Right lobe of liver (tissue), 4 donors: ENCODE data around the gene TMEM63C.

Experiments
- CTCF ChIP-seq, 4 donors: fragments of 200-600 bp in 3 of 4; fragments of 450-650 bp in 1 of 4; IDR thresholded peaks; one replicate each; pipeline versions ENCODE4 v1.5.1 to v1.8.0; 2016 to 2022; ENCODE audit warnings: antibody characterized with exemption in 4 of 4, mild to moderate bottlenecking in 2 of 4
- POLR2A ChIP-seq: fragments of 450-650 bp; IDR thresholded peaks from one replicate; pipeline ENCODE4 v1.6.1; 2017; ENCODE audit warnings: antibody characterized with exemption, mild to moderate bottlenecking
- donor health status: DM: no; HTN: no; CAD: no.
- donor health status: DM: no; HTN: no; CAD: no.
- donor health status: DM: no; HTN: yes; CAD: no.

DNA sequence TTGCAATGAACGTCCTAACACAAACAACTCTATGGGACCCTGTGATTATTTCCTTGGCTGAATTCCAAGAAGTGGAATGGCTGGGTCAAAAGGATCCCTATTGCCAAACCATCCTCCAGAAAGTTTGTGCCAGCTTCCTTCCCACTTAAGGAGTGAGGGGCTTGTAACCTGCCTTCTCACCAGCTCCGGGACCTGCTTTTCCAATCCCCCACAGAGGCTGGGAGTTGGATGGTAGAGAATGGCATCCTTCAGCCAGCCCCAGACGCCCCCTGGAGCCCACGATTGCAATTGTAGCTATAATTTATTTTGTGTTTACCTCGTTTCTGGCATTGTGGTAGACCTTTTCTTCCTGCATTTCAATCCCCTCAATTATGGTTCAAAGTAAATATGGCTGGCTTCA, 30.4 kb upstream of the TMEM63C start:
- TF ChIP-seq CTCF (IDR thresholded peaks at IDR 0.05) (peak; percentile 14 to 41 (median 35)), POLR2A (no peak)
